Fibroblast of the aortic adventitia (primary cell): Measurements from ENCODE around the gene VAMP8. TPM values are rescaled to one million over a fixed set of nuclear protein-coding genes. Genes with fewer than 3 reads are reported as not detected.
A peak's percentile ranks its signal among the peaks of the same experiment; 100 is the strongest.

ENCODE experiments used
- DNase-seq: peaks from one replicate; pipeline ENCODE4 v3.0.0-alpha.2; 2010; ENCODE audit warnings: low read depth
- H3K4me3 ChIP-seq: 2 replicates; pipeline ENCODE4 v1.5.1; 2011; ENCODE audit warnings: low read depth, mild to moderate bottlenecking, control low read depth, low read length, moderate library complexity
- CTCF ChIP-seq: IDR thresholded peaks from 2 replicates; pipeline ENCODE4 v1.5.1; 2011; ENCODE audit warnings: mild to moderate bottlenecking, low read length, control low read depth, inconsistent platforms; ENCODE audit not compliant: insufficient read depth
- total RNA-seq: library from RNA; depleted of rRNA; stranded (reverse); fragments of >200 nt; gene quantifications from 2 replicates; pipeline ENCODE4 v1.2.3, GENCODE V29; 2012; ENCODE audit warnings: low replicate concordance

Gene VAMP8
- total RNA-seq, 1 donor: 0.54 TPM

DNA sequence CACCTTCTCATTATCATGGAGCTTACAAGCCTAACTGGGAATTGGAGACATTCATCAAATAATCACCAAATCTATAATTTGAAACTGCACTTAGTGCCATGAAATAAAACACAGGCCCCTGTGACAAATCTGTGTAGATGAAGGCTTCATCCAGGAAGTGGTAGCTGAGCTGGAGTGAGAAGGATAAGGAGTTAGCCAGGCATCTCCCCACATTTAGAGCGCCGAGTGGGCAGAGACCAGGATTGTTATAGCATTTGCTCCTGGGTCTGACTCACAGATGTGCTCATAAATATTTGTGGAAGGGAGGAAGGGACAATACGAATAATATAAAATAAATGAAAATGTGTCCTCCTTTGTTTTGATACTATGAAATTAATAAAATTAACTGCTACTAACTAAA, 40.9 kb upstream of the VAMP8 start:
- no peak overlapping the region for H3K4me3 ChIP-seq
- no peak for TF ChIP-seq CTCF
- peak; percentile 56 for DNase-seq

- peak; percentile 58 for DNase-seq
- TF ChIP-seq CTCF: peak; percentile 11
- peak overlapping the region; percentile 97 for H3K4me3 ChIP-seq
These were observed 39.5 kb upstream of the VAMP8 start for GRCh38 chr2:85537600-85538506.

- peak; percentile 76 for TF ChIP-seq CTCF
- peak within 1 kb of the TSS; percentile 97 for H3K4me3 ChIP-seq
- peak; percentile 92 for DNase-seq
These were observed 38.7 kb upstream of the VAMP8 start, which contains the start of gene MAT2A for GRCh38 chr2:85538507-85539360. MAT2A (plus strand) TSS chr2:85539168; CDS start chr2:85539288, 120 bp downstream.

GRCh38 chr2:85539361-85540132, 37.8 kb upstream of the VAMP8 start:
- DNase-seq: peak; percentile 67
- TF ChIP-seq CTCF: no peak
- peak overlapping the region; percentile 97 for H3K4me3 ChIP-seq

DNA sequence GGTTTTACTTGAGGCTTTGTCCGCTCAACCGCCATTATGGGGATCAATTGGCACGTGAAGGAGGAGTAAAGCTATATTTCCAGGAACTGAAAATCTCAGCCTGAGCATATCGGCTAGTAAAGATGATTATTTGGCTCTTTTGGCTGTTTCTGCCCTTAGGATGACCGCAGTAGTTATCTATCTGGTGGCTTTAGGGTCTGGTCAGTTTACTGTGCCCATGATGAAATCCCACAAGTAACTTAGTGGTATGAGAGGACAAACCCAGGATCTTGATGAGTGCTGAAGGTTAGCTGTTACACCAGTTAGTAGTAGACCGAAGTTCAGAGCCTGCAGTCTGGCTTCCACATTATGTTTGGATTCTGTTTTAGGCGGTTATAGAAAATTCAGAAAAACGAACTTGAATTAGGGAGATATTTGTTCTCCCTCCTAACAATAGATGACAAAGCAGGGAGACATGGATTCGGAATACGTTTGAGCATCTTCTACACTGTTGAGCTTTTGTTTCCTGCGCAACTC, 37.2 kb upstream of the VAMP8 start:
- TF ChIP-seq CTCF: no peak

DNA sequence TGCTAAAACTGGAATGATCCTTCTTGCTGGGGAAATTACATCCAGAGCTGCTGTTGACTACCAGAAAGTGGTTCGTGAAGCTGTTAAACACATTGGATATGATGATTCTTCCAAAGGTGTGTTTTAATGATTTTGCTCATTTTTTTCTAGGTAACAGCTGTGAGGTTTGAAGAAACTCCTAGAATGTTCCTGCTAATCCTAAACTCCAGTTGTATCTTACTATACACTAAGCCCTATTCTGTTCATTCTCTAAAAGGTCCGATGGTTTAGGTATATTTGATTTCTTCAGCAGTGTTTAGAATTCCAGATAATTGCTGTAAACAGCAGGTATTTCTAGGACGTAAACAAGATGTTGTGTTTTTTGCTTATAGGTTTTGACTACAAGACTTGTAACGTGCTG, 36.1 kb upstream of the VAMP8 start:
- no peak for TF ChIP-seq CTCF
- no peak for DNase-seq

More for the DNA sequence above, 37.2 kb upstream of the VAMP8 start:
- H3K4me3 ChIP-seq: peak overlapping the region; percentile 97
- DNase-seq: peak; percentile 50

More for the DNA sequence above, 36.1 kb upstream of the VAMP8 start:
- H3K4me3 ChIP-seq: peak overlapping the region; percentile 97
